HG02623 (cell line): ENCODE data around the gene MATN1.

ENCODE experiments used
- ATAC-seq: cut with Tn5 transposase; IDR thresholded peaks from one replicate; pipeline ENCODE4 v1.9.1; 2021; ENCODE audit warnings: moderate library complexity; ENCODE audit not compliant: unreplicated experiment

MATN1 gene

GRCh38 chr1:30758121-30758688 is 34.8 kb upstream of the MATN1 start:
- no peak for ATAC-seq

GRCh38 chr1:30757352-30758120 is 34.2 kb upstream of the MATN1 start, which contains the start of gene LAPTM5:
TSS of gene LAPTM5 (minus strand) at chr1:30757774. CDS start at chr1:30757745, 29 bp downstream.
- no peak for ATAC-seq

- ATAC-seq, result no peak
Observed at GRCh38 chr1:30756545-30757351, 33.4 kb upstream of the MATN1 start.

GRCh38 chr1:30756206-30756544 is 32.8 kb upstream of the MATN1 start:
- no peak for ATAC-seq

GRCh38 chr1:30755746-30756145 is 32.4 kb upstream of the MATN1 start:
- ATAC-seq, result no peak

GRCh38 chr1:30755334-30755733 is 31.9 kb upstream of the MATN1 start:
- ATAC-seq, result no peak

- peak; percentile 43 for ATAC-seq
Observed at GRCh38 chr1:30754684-30755171, 31.3 kb upstream of the MATN1 start.

- no peak for ATAC-seq
Observed at GRCh38 chr1:30753660-30754123, 30.3 kb upstream of the MATN1 start.

GRCh38 chr1:30753118-30753517 is 29.7 kb upstream of the MATN1 start:
- ATAC-seq, result no peak

- ATAC-seq, result no peak
Observed at GRCh38 chr1:30752651-30752908, 29.2 kb upstream of the MATN1 start.

- no peak for ATAC-seq
Observed at GRCh38 chr1:30751830-30752650, 28.7 kb upstream of the MATN1 start.

GRCh38 chr1:30750731-30751291 is 27.4 kb upstream of the MATN1 start:
- ATAC-seq, result no peak

GRCh38 chr1:30749691-30750583 is 26.6 kb upstream of the MATN1 start:
- no peak for ATAC-seq

- no peak for ATAC-seq
Observed at GRCh38 chr1:30748699-30749401, 25.5 kb upstream of the MATN1 start.

GRCh38 chr1:30748098-30748698 is 24.8 kb upstream of the MATN1 start:
- ATAC-seq, result no peak

- ATAC-seq, result no peak
Observed at GRCh38 chr1:30747033-30748008, 23.9 kb upstream of the MATN1 start.

- no peak for ATAC-seq
Observed at GRCh38 chr1:30746212-30747032, 23.0 kb upstream of the MATN1 start.
